Stimulated activated CD8-positive, alpha-beta memory T cell treated with anti-CD3 and anti-CD28 coated beads, Interleukin-2, amount 100 ng/mL, for 1 hour (primary cell): Measurements from ENCODE around the gene FAM221A.
"Not testable (repeated sequence)": the region's sequence is repeated elsewhere in the genome, so short reads cannot be mapped to it uniquely, and the experiment has no call there.

ENCODE experiments used
- DNase-seq, 2 donors: peaks; one replicate each; pipeline ENCODE4 v3.0.0-alpha.2; 2020; ENCODE audit warnings: low read depth in 2 of 2

The FAM221A gene

GRCh38 chr7:23679898-23680413, at the start of gene FAM221A:
Gene FAM221A (plus strand): TSS chr7:23680199. CDS start chr7:23680219, 20 bp downstream.
- peak; percentile 60 to 66 for DNase-seq

GRCh38 chr7:23633417-23633816, 46.6 kb upstream of the FAM221A start:
- DNase-seq = no peak

GRCh38 chr7:23645822-23646221, 34.2 kb upstream of the FAM221A start:
- DNase-seq = no peak

GRCh38 chr7:23653942-23654341, 26.1 kb upstream of the FAM221A start:
- no peak for DNase-seq

- DNase-seq = no peak
Measured at GRCh38 chr7:23654508-23654907, 25.5 kb upstream of the FAM221A start.

- DNase-seq = no peak
Measured at GRCh38 chr7:23655433-23655832, 24.6 kb upstream of the FAM221A start.

- DNase-seq = no peak
Measured at GRCh38 chr7:23658831-23659427, 21.1 kb upstream of the FAM221A start.

GRCh38 chr7:23661385-23661784, 18.6 kb upstream of the FAM221A start:
- DNase-seq = no peak

- DNase-seq = no peak
Measured at GRCh38 chr7:23662124-23662983, 17.6 kb upstream of the FAM221A start.

- no peak for DNase-seq
Measured at GRCh38 chr7:23662984-23663313, 17.1 kb upstream of the FAM221A start.

GRCh38 chr7:23664122-23664521, 15.9 kb upstream of the FAM221A start:
- no peak for DNase-seq

- DNase-seq = no peak
Measured at GRCh38 chr7:23672033-23672432, 8.0 kb upstream of the FAM221A start.

- DNase-seq = peak in 1 of 2 donors; percentile 1
Measured at GRCh38 chr7:23680414-23681405, 711 bp downstream of the FAM221A start.

GRCh38 chr7:23684041-23684440, 4.0 kb downstream of the FAM221A start:
- DNase-seq = not testable (repeated sequence)

GRCh38 chr7:23685731-23686130, 5.7 kb downstream of the FAM221A start:
- no peak for DNase-seq

GRCh38 chr7:23687011-23687410, 7.0 kb downstream of the FAM221A start:
- no peak for DNase-seq

- no peak for DNase-seq
Measured at GRCh38 chr7:23689165-23689564, 9.2 kb downstream of the FAM221A start.

GRCh38 chr7:23691320-23691719, 11.3 kb downstream of the FAM221A start:
- no peak for DNase-seq

- no peak for DNase-seq
Measured at GRCh38 chr7:23693224-23693623, 13.2 kb downstream of the FAM221A start.

GRCh38 chr7:23696916-23697441, 17.0 kb downstream of the FAM221A start:
- DNase-seq = peak; percentile 30 to 31

GRCh38 chr7:23698822-23699221, 18.8 kb downstream of the FAM221A start:
- DNase-seq = no peak

GRCh38 chr7:23700046-23700445, 20.0 kb downstream of the FAM221A start:
- no peak for DNase-seq
